ENCODE results near the gene RTP3. TPM values are rescaled to one million over a fixed set of nuclear protein-coding genes. Genes with fewer than 3 reads are reported as not detected.

RTP3 gene
- polyA plus RNA-seq, 2 of the 4 experiments (the other 2 are of a cell fraction), result not detected

DNA sequence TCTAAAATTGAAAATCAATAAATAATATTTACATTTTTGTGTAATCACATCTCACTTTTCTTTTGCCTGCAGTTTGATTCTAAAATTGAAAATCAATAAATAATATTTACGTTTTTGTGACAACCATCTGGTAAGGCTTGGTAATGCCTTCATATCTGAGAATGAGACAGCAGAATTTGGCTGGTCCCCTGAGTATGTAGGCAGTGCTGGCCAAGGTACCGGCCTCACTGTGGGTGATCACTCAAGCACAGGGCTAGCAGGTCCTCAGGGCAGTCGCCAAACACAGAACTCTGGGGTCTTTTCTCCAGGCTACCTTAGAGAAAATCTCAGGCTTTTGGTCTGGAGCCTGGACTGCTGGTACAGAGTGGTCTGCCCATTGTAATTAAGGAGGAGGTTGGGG is 26.2 kb downstream of the RTP3 start:
- ATAC-seq (no peak), FAIRE-seq (no peak), DNase-seq (ENCODE audit: low read depth in 1 of 2, low spot score in 1 of 2) (no peak)
- no peak overlapping the region for H3K27ac ChIP-seq
- CTCF ChIA-PET, result no interaction called here
- POLR2A ChIA-PET, result no interaction called here
- no peak overlapping the region for H3K4me3 ChIP-seq
- H3K9me3 ChIP-seq, result no peaks in the 10 kb centered on the region
- TF ChIP-seq E2F6 (IDR thresholded peaks at IDR 0.05; ENCODE audit: borderline replicate concordance, low read depth) (no peak), NPAS2 (CRISPR knock-in tag; IDR thresholded peaks at IDR 0.05; ENCODE audit: borderline replicate concordance) (no peak), USF2 (IDR thresholded peaks at IDR 0.05) (no peak), HOXA7 (CRISPR knock-in tag; IDR thresholded peaks at IDR 0.05) (no peak), ESRRA (IDR thresholded peaks at IDR 0.05; ENCODE audit: borderline replicate concordance, low read length) (no peak), NFE2L2 (conservative IDR thresholded peaks at IDR 0.05; ENCODE audit: low read length) (no peak), TFCP2L1 (CRISPR knock-in tag; IDR thresholded peaks at IDR 0.05) (no peak), CBX2 (IDR thresholded peaks at IDR 0.05; ENCODE audit: borderline replicate concordance, low read depth) (no peak), PBX3 (IDR thresholded peaks at IDR 0.05) (no peak), EHMT2 (IDR thresholded peaks at IDR 0.05; ENCODE audit: low read depth) (no peak), NR3C1 (IDR thresholded peaks at IDR 0.05) (no peak)
- TF ChIP-seq, protein P1, sequence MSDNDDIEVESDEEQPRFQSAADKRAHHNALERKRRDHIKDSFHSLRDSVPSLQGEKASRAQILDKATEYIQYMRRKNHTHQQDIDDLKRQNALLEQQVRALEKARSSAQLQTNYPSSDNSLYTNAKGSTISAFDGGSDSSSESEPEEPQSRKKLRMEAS (IDR thresholded peaks at IDR 0.05), result no peak
- TF ChIP-seq, protein P2, sequence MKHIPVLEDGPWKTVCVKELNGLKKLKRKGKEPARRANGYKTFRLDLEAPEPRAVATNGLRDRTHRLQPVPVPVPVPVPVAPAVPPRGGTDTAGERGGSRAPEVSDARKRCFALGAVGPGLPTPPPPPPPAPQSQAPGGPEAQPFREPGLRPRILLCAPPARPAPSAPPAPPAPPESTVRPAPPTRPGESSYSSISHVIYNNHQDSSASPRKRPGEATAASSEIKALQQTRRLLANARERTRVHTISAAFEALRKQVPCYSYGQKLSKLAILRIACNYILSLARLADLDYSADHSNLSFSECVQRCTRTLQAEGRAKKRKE (CRISPR knock-in tag; IDR thresholded peaks at IDR 0.05; ENCODE audit: low read depth), result no peak
- 20% methylated on average over 3 of the region's 3 CpGs for WGBS (ENCODE audit: missing lambda C conversion rate)
- H3K4me2 ChIP-seq, result no peak overlapping the region
- H3K4me1 ChIP-seq, result no peaks in the 10 kb centered on the region

GRCh38 chr3:46524832-46525231 is 27.1 kb downstream of the RTP3 start:
- no peak overlapping the region for H3K4me3 ChIP-seq
- no peak overlapping the region for H3K4me2 ChIP-seq
- no peak for ATAC-seq
- no peaks in the 10 kb centered on the region for H3K9me3 ChIP-seq
- FAIRE-seq, result no peak
- CTCF ChIA-PET, result no interaction called here
- no peaks in the 10 kb centered on the region for H3K4me1 ChIP-seq
- no peak for DNase-seq (ENCODE audit: low read depth in 1 of 2, low spot score in 1 of 2)
- TF ChIP-seq KDM1A (IDR thresholded peaks at IDR 0.05; ENCODE audit: low read depth), result no peak
- no peak for TF ChIP-seq TFCP2L1 (CRISPR knock-in tag; IDR thresholded peaks at IDR 0.05)
- TF ChIP-seq NFE2L2 (conservative IDR thresholded peaks at IDR 0.05; ENCODE audit: low read length), result no peak
- TF ChIP-seq GATA3 (IDR thresholded peaks at IDR 0.05; ENCODE audit: borderline replicate concordance), result no peak
- TF ChIP-seq FOSL2 (IDR thresholded peaks at IDR 0.05), result no peak
- no peak for TF ChIP-seq FOSL2 (CRISPR knock-in tag; IDR thresholded peaks at IDR 0.05)
- no peak for TF ChIP-seq USF2 (IDR thresholded peaks at IDR 0.05)
- TF ChIP-seq MYC (IDR thresholded peaks at IDR 0.05; ENCODE audit: borderline replicate concordance, low read length), result no peak
- TF ChIP-seq RAD21 (conservative IDR thresholded peaks at IDR 0.05 in 1 of 2, IDR thresholded peaks at IDR 0.05 in 1 of 2), result no peak
- no peak for TF ChIP-seq CBX2 (IDR thresholded peaks at IDR 0.05; ENCODE audit: borderline replicate concordance, low read depth)
- no peak for TF ChIP-seq CHD4 (IDR thresholded peaks at IDR 0.05; ENCODE audit: borderline replicate concordance)
- no peak for TF ChIP-seq PBX3 (IDR thresholded peaks at IDR 0.05)
- TF ChIP-seq NPAS2 (CRISPR knock-in tag; IDR thresholded peaks at IDR 0.05; ENCODE audit: borderline replicate concordance), result no peak
- no peak for TF ChIP-seq PHF8 (IDR thresholded peaks at IDR 0.05; ENCODE audit: borderline replicate concordance, low read depth)
- no peak overlapping the region for H3K27ac ChIP-seq
- WGBS (ENCODE audit: missing lambda C conversion rate), result 34% methylated on average over 3 of the region's 3 CpGs
- POLR2A ChIA-PET, result no interaction called here

Measured in A549 (cell line).